Small intestine (tissue), 7 donors: Measurements from ENCODE around the gene OTUB2. TPM values are rescaled to one million over a fixed set of nuclear protein-coding genes. Genes with fewer than 3 reads are reported as not detected.

Experiments
- DNase-seq, 2 donors: peaks; one replicate each; pipeline versions ENCODE4 v3.0.0 to v3.0.0-alpha.2; 2013
- FAIRE-seq: peaks from 2 replicates; lab custom pipeline; 2012; peaks lifted over from hg19 to GRCh38; lab: Jason Lieb, UNC
- H3K27ac ChIP-seq, 3 donors: one replicate each; pipeline ENCODE4 v1.5.1; 2013; ENCODE audit warnings: low read length in 2 of 3, mild to moderate bottlenecking in 2 of 3, control low read depth in 1 of 3, inconsistent platforms in 1 of 3, low read depth in 1 of 3, moderate library complexity in 1 of 3
- H3K27me3 ChIP-seq, 3 donors: one replicate each; pipeline ENCODE4 v1.6.1; 2013; ENCODE audit warnings: low read length in 3 of 3, inconsistent platforms in 1 of 3; ENCODE audit not compliant: control insufficient read depth in 3 of 3, insufficient read depth in 3 of 3
- H3K36me3 ChIP-seq, 3 donors: one replicate each; pipeline ENCODE4 v1.6.1; 2013; ENCODE audit warnings: low read length in 3 of 3, inconsistent platforms in 1 of 3, low read depth in 1 of 3, mild to moderate bottlenecking in 1 of 3, moderate library complexity in 1 of 3; ENCODE audit not compliant: control insufficient read depth in 3 of 3, insufficient read depth in 2 of 3
- H3K4me1 ChIP-seq, 3 donors: one replicate each; pipeline ENCODE4 v1.6.1; 2013; ENCODE audit warnings: low read length in 2 of 3, inconsistent platforms in 1 of 3, low read depth in 1 of 3, mild to moderate bottlenecking in 1 of 3, moderate library complexity in 1 of 3; ENCODE audit not compliant: control insufficient read depth in 3 of 3, insufficient read depth in 2 of 3
- H3K4me3 ChIP-seq, 3 donors: one replicate each; pipeline ENCODE4 v1.5.1; 2013; ENCODE audit warnings: low read length in 3 of 3, control low read depth in 1 of 3, inconsistent platforms in 1 of 3, low read depth in 1 of 3, mild to moderate bottlenecking in 1 of 3, moderate library complexity in 1 of 3
- H3K9me3 ChIP-seq, 2 donors: one replicate each; pipeline ENCODE4 v1.6.1; 2013; ENCODE audit warnings: low read depth in 1 of 2, low read length in 1 of 2; ENCODE audit not compliant: control insufficient read depth in 2 of 2, insufficient read depth in 1 of 2
- WGBS, 3 donors: extraction: QIAGEN DNeasy Blood & Tissue Kit; methylation state at CpG; one replicate each; pipeline ENCODE4 v1.1.7; 2013; 5-methylcytosine and 5-hydroxymethylcytosine counted together
- polyA plus RNA-seq, 4 donors: library from polyadenylated mRNA; stranded (reverse) in 3 of 4; unstranded in 1 of 4; fragments of 200-250 nt in 3 of 4; fragments of 120-200 nt in 1 of 4; gene quantifications; one replicate each; pipeline versions ENCODE4 v1.2.1 to v1.2.3, GENCODE V29; 2013
- donor health status: healthy with polysubstance abuse.
- donor health status: control.
- donor health status: control.
- donor health status: Bipolar disorder and iron deficiency.
- donor health status: healthy.

Gene OTUB2
- polyA plus RNA-seq, 4 donors, result 0.22 to 1.4 (median 0.74) TPM

DNA sequence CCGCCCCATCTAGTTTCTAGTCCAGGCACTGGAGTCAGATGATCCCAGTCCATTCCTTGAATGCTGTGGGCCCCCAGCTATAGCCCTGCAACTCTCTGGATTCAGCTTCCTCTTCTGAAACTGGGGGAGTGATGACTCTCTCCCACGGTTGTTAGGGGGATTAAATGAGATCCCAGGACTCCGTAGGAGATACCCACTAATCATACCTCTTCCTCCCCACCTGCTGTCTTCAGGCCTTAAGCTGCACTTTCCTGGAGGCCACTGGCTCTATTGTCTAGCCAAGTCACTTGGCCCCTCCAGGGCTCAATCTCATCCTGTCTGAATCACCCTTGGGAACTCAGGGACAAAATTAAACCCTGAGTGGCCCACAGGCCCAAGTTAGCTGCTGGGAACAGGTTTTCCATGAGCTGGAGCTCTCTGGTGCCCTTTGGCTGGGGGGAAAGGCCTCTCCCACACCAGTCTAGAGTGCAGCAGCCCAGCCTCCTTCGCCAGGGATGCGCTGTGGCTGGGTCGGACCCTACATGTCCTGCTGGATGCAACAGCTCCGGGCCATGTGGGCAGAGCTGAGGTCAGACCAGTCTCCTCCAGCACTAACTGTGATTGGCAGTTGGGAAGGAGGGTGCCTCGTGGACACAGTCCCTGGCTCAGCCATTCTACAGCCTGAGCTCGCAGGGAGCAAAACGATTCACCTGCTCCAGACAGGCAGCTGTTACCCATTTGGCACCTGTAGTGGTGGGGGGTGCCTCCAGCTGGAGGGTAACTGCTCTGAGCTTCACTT is 43.7 kb upstream of the OTUB2 start:
- FAIRE-seq (no peak), DNase-seq (no peak)
- H3K27ac ChIP-seq, result no peak overlapping the region
- no peaks in the 10 kb centered on the region for H3K9me3 ChIP-seq
- no peaks in the 10 kb centered on the region for H3K36me3 ChIP-seq
- 66 to 85% (median 82%) methylated on average over 10 of the region's 10 CpGs for WGBS, 3 donors
- H3K4me3 ChIP-seq, result no peak overlapping the region
- H3K4me1 ChIP-seq, result peaks cover 0 to 1% (median 0%) of the 10 kb centered on the region in 3 donors
- H3K27me3 ChIP-seq, result no peaks in the 10 kb centered on the region

DNA sequence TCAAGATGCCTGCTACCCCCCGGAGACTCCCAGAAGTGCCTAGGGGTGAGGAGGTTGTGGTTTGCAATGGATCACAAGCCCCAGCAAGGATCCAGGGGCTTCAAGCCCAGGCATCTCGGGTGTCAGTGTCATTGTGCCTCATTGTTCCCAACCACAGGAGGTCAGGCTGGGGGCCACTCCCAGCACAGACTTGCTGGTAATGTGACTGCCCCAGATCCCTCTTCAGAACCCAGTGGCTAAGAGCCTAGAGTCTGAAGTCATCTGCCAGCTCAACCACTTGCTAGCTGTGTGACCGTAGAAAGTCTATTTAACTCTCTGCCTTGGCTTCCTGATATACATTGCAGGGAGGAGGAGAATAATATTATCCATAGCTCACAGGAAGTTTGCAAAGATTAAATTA is 42.1 kb upstream of the OTUB2 start:
- FAIRE-seq (no peak), DNase-seq (no peak)
- no peak overlapping the region for H3K27ac ChIP-seq
- WGBS, 3 donors, result 84 to 94% (median 86%) methylated on average over 3 of the region's 3 CpGs
- H3K27me3 ChIP-seq, result no peaks in the 10 kb centered on the region
- no peaks in the 10 kb centered on the region for H3K9me3 ChIP-seq
- no peak overlapping the region for H3K4me3 ChIP-seq
- H3K4me1 ChIP-seq, result no peaks in the 10 kb centered on the region
- no peaks in the 10 kb centered on the region for H3K36me3 ChIP-seq

DNA sequence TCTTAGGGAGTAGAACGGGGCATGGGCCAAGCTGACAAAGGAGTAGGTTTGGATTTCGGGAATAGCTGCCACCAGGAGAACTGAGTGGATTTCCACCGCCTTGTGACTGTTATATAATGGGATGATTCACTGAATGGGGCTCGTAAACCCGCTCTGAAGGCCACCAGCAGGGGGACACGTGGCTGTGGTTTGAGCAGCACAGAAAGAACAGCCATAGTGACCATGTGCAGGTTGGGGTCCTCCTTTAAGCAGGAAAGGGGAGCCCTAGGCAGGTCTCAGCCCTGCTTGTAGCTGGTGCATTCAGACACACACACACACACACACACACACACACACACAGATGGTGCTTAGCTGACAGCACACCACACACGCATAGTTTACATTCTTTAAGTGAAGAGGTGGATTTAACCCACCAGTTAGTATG is 41.1 kb upstream of the OTUB2 start:
- Histone ChIP-seq H3K27ac (no peak overlapping the region), H3K27me3 (no peaks in the 10 kb centered on the region), H3K4me3 (no peak overlapping the region), H3K9me3 (no peaks in the 10 kb centered on the region), H3K4me1 (no peaks in the 10 kb centered on the region), H3K36me3 (no peaks in the 10 kb centered on the region)
- no peak for FAIRE-seq
- peak; percentile 13 to 62 for DNase-seq
- 28 to 53% (median 50%) methylated on average over 6 to 7 of the region's 7 CpGs for WGBS, 3 donors

DNA sequence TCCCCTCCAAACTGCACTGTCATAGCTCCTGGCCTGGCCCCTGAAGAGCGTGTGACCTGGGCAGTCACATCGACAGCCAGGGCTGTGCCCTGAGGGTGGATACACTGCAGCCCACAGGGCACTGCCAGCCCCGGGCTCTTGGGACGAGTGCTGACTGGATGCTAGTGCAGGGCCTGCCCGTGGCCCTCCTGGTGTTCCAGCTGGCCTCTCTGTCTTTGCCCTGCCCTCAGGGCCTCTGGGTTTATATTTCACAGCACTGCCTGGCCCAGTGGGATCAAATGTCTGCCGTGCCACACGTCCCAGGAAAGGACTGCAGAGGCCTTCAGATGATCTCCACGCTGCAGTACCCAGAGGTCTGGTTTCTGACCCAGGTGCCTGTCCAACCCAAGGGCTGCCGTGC is 39.2 kb upstream of the OTUB2 start:
- FAIRE-seq (no peak), DNase-seq (no peak)
- no peak overlapping the region for H3K4me3 ChIP-seq

DNA sequence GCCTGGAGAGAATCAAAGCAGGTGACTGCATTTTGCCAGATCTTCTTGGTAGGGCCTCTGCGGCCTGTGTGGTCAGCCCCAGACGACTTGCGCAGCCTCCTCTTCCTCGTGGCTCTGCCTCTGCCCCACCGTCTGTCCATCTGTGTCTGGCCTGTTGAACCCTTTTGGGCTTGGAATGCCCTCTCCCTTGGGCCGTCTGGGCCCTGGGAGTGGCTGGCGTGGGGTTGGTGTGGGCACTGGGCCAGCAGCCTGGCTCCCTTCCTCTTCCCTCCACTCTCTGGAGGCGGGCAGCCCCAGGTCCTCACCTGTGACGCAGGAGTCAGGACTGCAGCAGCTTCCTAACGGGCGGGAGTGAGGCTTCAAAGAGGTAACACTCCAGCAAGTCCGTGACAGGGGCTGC is 38.8 kb upstream of the OTUB2 start:
- WGBS, 3 donors, result 55 to 77% (median 61%) methylated on average over 11 to 12 of the region's 12 CpGs
- no peaks in the 10 kb centered on the region for H3K36me3 ChIP-seq
- no peak overlapping the region for H3K27ac ChIP-seq
- no peak overlapping the region for H3K4me3 ChIP-seq
- no peaks in the 10 kb centered on the region for H3K27me3 ChIP-seq
- no peaks in the 10 kb centered on the region for H3K9me3 ChIP-seq
- no peak for FAIRE-seq
- DNase-seq, result no peak
- no peaks in the 10 kb centered on the region for H3K4me1 ChIP-seq

More for the DNA sequence above, 39.2 kb upstream of the OTUB2 start:
- Histone ChIP-seq H3K27me3 (no peaks in the 10 kb centered on the region), H3K4me1 (no peaks in the 10 kb centered on the region), H3K27ac (no peak overlapping the region), H3K9me3 (no peaks in the 10 kb centered on the region), H3K36me3 (no peaks in the 10 kb centered on the region)
- 74 to 82% (median 80%) methylated on average over 9 of the region's 9 CpGs for WGBS, 3 donors

DNA sequence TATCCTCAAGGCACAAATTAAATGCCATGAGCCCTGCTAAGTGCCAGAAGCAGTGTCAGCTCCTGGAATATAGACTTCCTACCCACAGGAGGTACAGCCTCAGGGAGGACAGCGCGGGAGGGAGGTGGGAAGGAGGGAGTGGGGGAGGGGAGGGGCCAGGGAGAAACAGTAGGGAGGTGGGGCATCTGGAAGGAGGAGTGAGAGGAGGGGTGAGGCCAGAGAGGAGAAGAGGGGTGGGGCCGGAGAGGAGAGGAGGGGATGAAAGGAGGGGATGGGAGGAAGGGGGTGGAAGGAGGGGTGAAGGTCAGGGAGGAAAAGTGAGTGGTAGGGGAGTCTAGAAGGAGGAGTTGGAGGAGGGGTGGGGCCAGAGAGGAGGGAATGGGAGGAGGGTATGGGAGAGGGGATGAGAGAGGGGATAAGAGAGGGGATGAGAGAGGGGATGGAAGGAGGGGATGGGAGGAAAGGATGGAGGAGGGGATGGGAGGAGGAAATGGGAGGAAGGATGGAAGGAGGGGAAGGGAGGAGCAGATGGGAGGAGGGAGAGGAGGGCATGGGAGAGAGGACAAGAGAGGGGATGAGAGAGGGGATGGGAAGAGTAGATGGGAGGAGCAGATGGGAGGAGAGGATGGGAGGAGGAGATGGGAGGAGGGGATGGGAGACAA is 38.2 kb upstream of the OTUB2 start:
- no peaks in the 10 kb centered on the region for H3K27me3 ChIP-seq
- no peak overlapping the region for H3K27ac ChIP-seq
- no peaks in the 10 kb centered on the region for H3K4me1 ChIP-seq
- DNase-seq (no peak), FAIRE-seq (no peak)
- 46 to 73% (median 51%) methylated on average over 3 of the region's 3 CpGs for WGBS, 3 donors
- H3K4me3 ChIP-seq, result no peak overlapping the region
- H3K9me3 ChIP-seq, result no peaks in the 10 kb centered on the region
- H3K36me3 ChIP-seq, result no peaks in the 10 kb centered on the region

DNA sequence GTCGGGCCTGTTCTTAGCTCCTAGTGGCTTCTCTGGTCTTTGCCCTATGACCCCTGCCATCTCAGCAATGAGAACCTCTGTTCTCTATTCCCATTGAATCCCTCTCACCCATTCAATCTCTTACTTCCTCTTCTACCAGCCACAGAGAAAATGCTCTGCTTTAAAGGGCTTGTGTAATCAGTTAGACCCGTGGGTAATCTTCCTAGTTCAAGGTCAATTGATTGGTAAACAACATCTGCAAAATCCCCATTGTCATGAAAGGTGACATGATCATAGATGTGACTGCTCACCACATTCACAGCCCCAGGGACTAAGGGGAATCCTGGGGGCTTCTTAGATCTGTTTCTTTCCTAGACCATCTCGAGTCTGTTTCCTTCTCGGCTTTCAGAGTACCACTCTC is 36.2 kb upstream of the OTUB2 start:
- Histone ChIP-seq H3K4me1 (no peaks in the 10 kb centered on the region), H3K36me3 (no peaks in the 10 kb centered on the region), H3K27me3 (no peaks in the 10 kb centered on the region), H3K27ac (no peak overlapping the region), H3K9me3 (no peaks in the 10 kb centered on the region), H3K4me3 (no peak overlapping the region)
- DNase-seq, result no peak
- 50 to 64% (median 57%) methylated on average over 4 of the region's 4 CpGs for WGBS, 3 donors
- no peak for FAIRE-seq

DNA sequence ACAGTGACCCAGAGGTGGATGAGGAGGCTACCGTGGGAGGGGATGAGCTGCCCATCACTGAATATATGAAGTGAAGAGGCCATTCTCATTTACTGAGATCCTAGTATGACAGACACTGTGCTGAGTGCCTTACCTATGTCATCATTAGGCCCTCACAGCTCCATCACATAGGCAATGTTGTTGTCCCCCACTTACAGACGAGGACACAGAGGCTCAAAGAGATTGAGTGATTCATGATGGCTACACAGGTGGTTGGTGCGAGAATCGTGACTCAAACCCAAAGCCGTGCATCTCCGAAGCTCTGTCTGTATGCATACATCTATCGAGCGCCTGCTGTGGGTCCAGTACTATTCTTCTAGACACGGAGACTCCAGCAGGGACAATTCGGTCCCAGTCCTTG is 34.9 kb upstream of the OTUB2 start:
- FAIRE-seq (no peak), DNase-seq (no peak)
- Histone ChIP-seq H3K27me3 (peaks cover 0 to 3% (median 0%) of the 10 kb centered on the region in 3 donors), H3K9me3 (no peaks in the 10 kb centered on the region), H3K27ac (no peak overlapping the region), H3K4me1 (no peaks in the 10 kb centered on the region), H3K36me3 (no peaks in the 10 kb centered on the region), H3K4me3 (no peak overlapping the region)
- 85 to 90% (median 89%) methylated on average over 10 of the region's 10 CpGs for WGBS, 3 donors
